Loucy (cell line): ENCODE data around the gene CERS6.

Source experiments
- EZH2phosphoT487 ChIP-seq: fragments of 200-600 bp; IDR thresholded peaks from 2 replicates; pipeline ENCODE4 v1.6.1; 2018; ENCODE audit warnings: antibody characterized with exemption, mild to moderate bottlenecking, moderate library complexity, borderline replicate concordance
- TF ChIP-seq, protein P1 (sequence below): fragments of 200-600 bp; sonication (generic); conservative IDR thresholded peaks from 2 replicates; pipeline ENCODE4 v1.5.1; 2014; ENCODE audit warnings: mild to moderate bottlenecking, antibody characterized with exemption, low read length

DNA sequence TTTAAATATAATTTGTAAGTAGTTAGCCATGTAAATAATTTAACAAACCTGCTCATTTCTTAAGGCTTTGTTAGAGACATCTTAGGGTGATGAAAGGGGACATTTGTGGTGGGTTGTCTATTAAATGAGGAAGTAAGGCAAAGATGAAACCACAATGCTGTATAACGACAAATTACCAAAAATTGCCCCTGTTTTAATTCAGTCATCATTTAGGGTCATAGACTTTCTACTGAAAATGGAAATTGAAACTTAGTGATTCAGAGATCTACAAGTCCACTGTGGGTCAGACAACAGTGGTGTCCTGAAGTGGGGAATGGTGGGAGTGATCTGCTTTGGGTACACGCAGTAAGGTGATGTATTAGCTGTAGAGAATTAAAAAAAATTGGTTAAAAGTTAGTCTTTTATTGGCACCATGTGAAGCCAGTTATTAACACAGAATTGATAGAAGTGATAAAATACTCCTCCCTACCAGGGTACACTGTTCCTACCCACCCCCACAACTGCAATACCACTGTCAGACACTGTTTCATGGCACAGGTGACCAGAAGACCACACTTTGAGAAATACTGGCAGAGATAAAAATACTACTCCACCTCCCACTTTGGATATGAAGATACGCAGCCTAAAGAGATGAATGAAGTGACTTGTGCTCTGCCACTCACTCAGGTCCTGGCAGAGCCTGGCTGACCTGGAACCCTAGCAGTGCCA is 13.4 kb downstream of the CERS6 start:
- TF ChIP-seq, protein P1, sequence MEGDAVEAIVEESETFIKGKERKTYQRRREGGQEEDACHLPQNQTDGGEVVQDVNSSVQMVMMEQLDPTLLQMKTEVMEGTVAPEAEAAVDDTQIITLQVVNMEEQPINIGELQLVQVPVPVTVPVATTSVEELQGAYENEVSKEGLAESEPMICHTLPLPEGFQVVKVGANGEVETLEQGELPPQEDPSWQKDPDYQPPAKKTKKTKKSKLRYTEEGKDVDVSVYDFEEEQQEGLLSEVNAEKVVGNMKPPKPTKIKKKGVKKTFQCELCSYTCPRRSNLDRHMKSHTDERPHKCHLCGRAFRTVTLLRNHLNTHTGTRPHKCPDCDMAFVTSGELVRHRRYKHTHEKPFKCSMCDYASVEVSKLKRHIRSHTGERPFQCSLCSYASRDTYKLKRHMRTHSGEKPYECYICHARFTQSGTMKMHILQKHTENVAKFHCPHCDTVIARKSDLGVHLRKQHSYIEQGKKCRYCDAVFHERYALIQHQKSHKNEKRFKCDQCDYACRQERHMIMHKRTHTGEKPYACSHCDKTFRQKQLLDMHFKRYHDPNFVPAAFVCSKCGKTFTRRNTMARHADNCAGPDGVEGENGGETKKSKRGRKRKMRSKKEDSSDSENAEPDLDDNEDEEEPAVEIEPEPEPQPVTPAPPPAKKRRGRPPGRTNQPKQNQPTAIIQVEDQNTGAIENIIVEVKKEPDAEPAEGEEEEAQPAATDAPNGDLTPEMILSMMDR, result no peak
- no peak for TF ChIP-seq EZH2phosphoT487
